HG03175 (cell line): ENCODE data around the gene ERVMER34-1.

ENCODE experiments used
- ATAC-seq: cut with Tn5 transposase; IDR thresholded peaks from one replicate; pipeline ENCODE4 v1.9.1; 2021; ENCODE audit warnings: mild to moderate bottlenecking, moderate library complexity; ENCODE audit not compliant: unreplicated experiment

ERVMER34-1 gene

GRCh38 chr4:52721968-52722815 lies 29.0 kb downstream of the ERVMER34-1 start:
- ATAC-seq: peak; percentile 97

- ATAC-seq: no peak
Observed at GRCh38 chr4:52718123-52718522, 33.1 kb downstream of the ERVMER34-1 start.

GRCh38 chr4:52716364-52717151 lies 34.7 kb downstream of the ERVMER34-1 start:
- no peak for ATAC-seq

- no peak for ATAC-seq
Observed at GRCh38 chr4:52715914-52716313, 35.3 kb downstream of the ERVMER34-1 start.

GRCh38 chr4:52715255-52715897 lies 35.8 kb downstream of the ERVMER34-1 start:
- no peak for ATAC-seq

GRCh38 chr4:52714597-52715254 lies 36.5 kb downstream of the ERVMER34-1 start:
- no peak for ATAC-seq

- ATAC-seq: no peak
Observed at GRCh38 chr4:52713456-52713937, 37.7 kb downstream of the ERVMER34-1 start.

- peak; percentile 92 for ATAC-seq
Observed at GRCh38 chr4:52712251-52713130, 38.7 kb downstream of the ERVMER34-1 start.

- peak; percentile 3 for ATAC-seq
Observed at GRCh38 chr4:52711834-52712250, 39.4 kb downstream of the ERVMER34-1 start.

GRCh38 chr4:52711272-52711671 lies 40.0 kb downstream of the ERVMER34-1 start:
- ATAC-seq: no peak

- ATAC-seq: no peak
Observed at GRCh38 chr4:52709155-52709554, 42.1 kb downstream of the ERVMER34-1 start.

GRCh38 chr4:52704661-52705060 lies 46.6 kb downstream of the ERVMER34-1 start:
- no peak for ATAC-seq

GRCh38 chr4:52704133-52704532 lies 47.1 kb downstream of the ERVMER34-1 start:
- no peak for ATAC-seq

GRCh38 chr4:52701207-52701606 lies 50.0 kb downstream of the ERVMER34-1 start:
- peak; percentile 95 for ATAC-seq

GRCh38 chr4:52694936-52695335 lies 56.3 kb downstream of the ERVMER34-1 start:
- no peak for ATAC-seq

- ATAC-seq: no peak
Observed at GRCh38 chr4:52693492-52693891, 57.7 kb downstream of the ERVMER34-1 start.
